Tibial nerve (tissue), 4 donors: ENCODE results near the gene CCDC171. TPM values are rescaled to one million over a fixed set of nuclear protein-coding genes. Genes with fewer than 3 reads are reported as not detected.
"Not testable (repeated sequence)": the region's sequence is repeated elsewhere in the genome, so short reads cannot be mapped to it uniquely, and the experiment has no call there.

ENCODE experiments used
- DNase-seq, 2 donors: peaks; one replicate each; pipeline ENCODE4 v3.0.0-alpha.2; 2019; ENCODE audit warnings: low spot score in 2 of 2
- H3K27ac ChIP-seq, 4 donors: fragments of 200-600 bp; sonication (generic) in 3 of 4; one replicate each; pipeline ENCODE4 v1.5.1; 2017 to 2019; ENCODE audit warnings: mild to moderate bottlenecking in 1 of 4
- H3K27me3 ChIP-seq, 2 donors: fragments of 200-600 bp; sonication (generic) in 1 of 2; one replicate each; pipeline versions ENCODE4 v1.5.1 to v1.6.0; 2017 to 2019
- H3K36me3 ChIP-seq, 3 donors: fragments of 200-600 bp; sonication (generic); one replicate each; pipeline ENCODE4 v1.5.1; 2018 to 2019
- H3K4me1 ChIP-seq, 4 donors: fragments of 200-600 bp; sonication (generic) in 3 of 4; one replicate each; pipeline ENCODE4 v1.5.1; 2017 to 2019
- H3K4me3 ChIP-seq, 4 donors: fragments of 200-600 bp; sonication (generic) in 3 of 4; one replicate each; pipeline ENCODE4 v1.5.1; 2017 to 2019; ENCODE audit warnings: mild to moderate bottlenecking in 1 of 4, moderate library complexity in 1 of 4
- H3K9me3 ChIP-seq, 4 donors: fragments of 200-600 bp; sonication (generic) in 3 of 4; one replicate each; pipeline ENCODE4 v1.5.1; 2017 to 2019
- CTCF ChIP-seq, 5 experiments: fragments of 200-600 bp in 3 of 5; fragments of 450-650 bp in 2 of 5; sonication (generic) in 3 of 5; IDR thresholded peaks; one replicate each; pipeline ENCODE4 v1.5.1; 2016 to 2019; ENCODE audit warnings: antibody characterized with exemption in 5 of 5, mild to moderate bottlenecking in 3 of 5, moderate library complexity in 2 of 5
- EP300 ChIP-seq, 2 donors: sonication (generic); formaldehyde crosslinking; IDR thresholded peaks; one replicate each; pipeline ENCODE4 v1.6.1; 2017; ENCODE audit warnings: antibody characterized with exemption in 2 of 2, mild to moderate bottlenecking in 1 of 2
- POLR2A ChIP-seq, 2 donors: fragments of 450-650 bp; IDR thresholded peaks; one replicate each; pipeline ENCODE4 v1.6.1; 2017; ENCODE audit warnings: antibody characterized with exemption in 2 of 2, mild to moderate bottlenecking in 2 of 2, moderate library complexity in 2 of 2
- WGBS, 2 donors: methylation state at CpG; one replicate each; pipeline ENCODE4 v1.1.5; 2018; 5-methylcytosine and 5-hydroxymethylcytosine counted together
- total RNA-seq, 4 donors: library from RNA; depleted of rRNA; stranded (reverse); fragments of >200 nt; gene quantifications; one replicate each; pipeline ENCODE4 v1.1.0, GENCODE V29; 2016

The CCDC171 gene
- total RNA-seq, 4 donors from 2014 or later: 4.7 to 18.8 (median 7.9) TPM

- H3K27ac ChIP-seq: no peak overlapping the region
- H3K36me3 ChIP-seq: no peaks in the 10 kb centered on the region
- no peaks in the 10 kb centered on the region for H3K9me3 ChIP-seq
- H3K4me1 ChIP-seq: no peaks in the 10 kb centered on the region
- no peak overlapping the region for H3K4me3 ChIP-seq
- TF ChIP-seq EP300 (IDR thresholded peaks at IDR 0.05): no peak
- no peak for TF ChIP-seq POLR2A (IDR thresholded peaks at IDR 0.05)
- TF ChIP-seq CTCF (IDR thresholded peaks at IDR 0.05): no peak
- H3K27me3 ChIP-seq: no peaks in the 10 kb centered on the region
- DNase-seq: no peak
- 91 to 94% methylated on average over 3 of the region's 3 CpGs for WGBS, 2 donors
Measured at GRCh38 chr9:15786616-15787015, 233.8 kb downstream of the CCDC171 start.

- not testable (repeated sequence) for H3K4me3 ChIP-seq, DNase-seq, H3K27me3 ChIP-seq, H3K27ac ChIP-seq, H3K4me1 ChIP-seq
- WGBS, 2 donors: 95% methylated on average over 13 to 32 of the region's 34 CpGs
- Histone ChIP-seq H3K9me3 (peaks cover 0 to 16% (median 0%) of the 10 kb centered on the region in 4 donors), H3K36me3 (peaks cover 0 to 15% (median 0%) of the 10 kb centered on the region in 3 donors)
Measured at GRCh38 chr9:15810219-15810899, 257.5 kb downstream of the CCDC171 start.

GRCh38 chr9:15813076-15813475, 260.2 kb downstream of the CCDC171 start:
- no peak for DNase-seq
- 90 to 92% methylated on average over 2 of the region's 2 CpGs for WGBS, 2 donors

GRCh38 chr9:15824310-15824709, 271.5 kb downstream of the CCDC171 start:
- 80 to 87% methylated on average over 4 of the region's 4 CpGs for WGBS, 2 donors
- Histone ChIP-seq H3K27ac (no peak overlapping the region), H3K36me3 (no peaks in the 10 kb centered on the region), H3K9me3 (peaks cover 0 to 5% (median 0%) of the 10 kb centered on the region in 4 donors), H3K4me3 (no peak overlapping the region), H3K4me1 (no peaks in the 10 kb centered on the region), H3K27me3 (no peaks in the 10 kb centered on the region)
- no peak for DNase-seq
- TF ChIP-seq POLR2A (IDR thresholded peaks at IDR 0.05): no peak
- no peak for TF ChIP-seq CTCF (IDR thresholded peaks at IDR 0.05)
- no peak for TF ChIP-seq EP300 (IDR thresholded peaks at IDR 0.05)

More at GRCh38 chr9:15813076-15813475, 260.2 kb downstream of the CCDC171 start:
- no peaks in the 10 kb centered on the region for H3K27me3 ChIP-seq
- no peak overlapping the region for H3K4me3 ChIP-seq
- no peak overlapping the region for H3K27ac ChIP-seq
- H3K36me3 ChIP-seq: peaks cover 0 to 15% (median 0%) of the 10 kb centered on the region in 3 donors
- no peak for TF ChIP-seq EP300 (IDR thresholded peaks at IDR 0.05)
- no peak for TF ChIP-seq POLR2A (IDR thresholded peaks at IDR 0.05)
- TF ChIP-seq CTCF (IDR thresholded peaks at IDR 0.05): no peak
- H3K9me3 ChIP-seq: peaks cover 0 to 9% (median 0%) of the 10 kb centered on the region in 4 donors
- H3K4me1 ChIP-seq: no peaks in the 10 kb centered on the region

GRCh38 chr9:15831384-15831783, 278.5 kb downstream of the CCDC171 start:
- Histone ChIP-seq H3K36me3 (no peaks in the 10 kb centered on the region), H3K4me1 (no peaks in the 10 kb centered on the region), H3K4me3 (no peak overlapping the region), H3K27ac (no peak overlapping the region), H3K27me3 (no peaks in the 10 kb centered on the region), H3K9me3 (no peaks in the 10 kb centered on the region)
- no peak for TF ChIP-seq EP300 (IDR thresholded peaks at IDR 0.05)
- no peak for TF ChIP-seq CTCF (IDR thresholded peaks at IDR 0.05)
- TF ChIP-seq POLR2A (IDR thresholded peaks at IDR 0.05): no peak
- no peak for DNase-seq
- WGBS, 2 donors: 93 to 97% methylated on average over 1 of the region's 1 CpG
